Measurements from ENCODE around the gene POLR3E.

- TF ChIP-seq POLR2A (IDR thresholded peaks at IDR 0.05) (peak in 1 of 2 donors; percentile 21), CTCF (IDR thresholded peaks at IDR 0.05) (no peak)
Observed at GRCh38 chr16:22297871-22298733, 893 bp downstream of the POLR3E start.
